Stimulated activated CD4-positive, alpha-beta T cell treated with anti-CD3 and anti-CD28 coated beads, Interleukin-15, amount 100 ng/mL, for 48 hours (primary cell): Measurements from ENCODE around the gene CTAG1B.
"Not testable (repeated sequence)": the region's sequence is repeated elsewhere in the genome, so short reads cannot be mapped to it uniquely, and the experiment has no call there.

Experiments
- DNase-seq, 2 donors: peaks; one replicate each; pipeline ENCODE4 v3.0.0-alpha.2; 2020; ENCODE audit warnings: low read depth in 2 of 2

The CTAG1B gene

DNA sequence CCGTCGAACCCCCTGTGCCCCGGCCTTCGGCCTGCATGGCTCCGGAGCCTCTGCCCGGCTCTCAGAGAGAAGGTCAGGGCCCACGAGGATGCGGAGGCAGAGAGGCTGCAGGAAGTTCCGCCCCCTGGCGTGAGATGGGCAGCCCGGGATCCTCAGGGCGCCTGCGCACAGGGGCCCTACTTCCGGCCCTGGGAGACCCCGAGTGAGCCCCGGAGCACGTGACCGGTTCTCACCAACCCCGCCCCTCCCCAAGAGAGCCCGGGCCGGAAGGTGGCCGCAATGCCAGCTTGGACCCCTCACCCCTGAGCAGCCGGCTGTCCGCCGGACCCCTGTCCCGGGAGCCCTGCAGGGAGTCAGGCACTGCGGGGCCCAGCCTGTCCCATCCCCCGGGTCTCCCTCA, at the start of gene CTAG1B:
Gene CTAG1B (minus strand): TSS at position 101 of the 400 bp plus-strand sequence. CDS start 64 bp downstream, at position 37.
- not testable (repeated sequence) for DNase-seq

DNA sequence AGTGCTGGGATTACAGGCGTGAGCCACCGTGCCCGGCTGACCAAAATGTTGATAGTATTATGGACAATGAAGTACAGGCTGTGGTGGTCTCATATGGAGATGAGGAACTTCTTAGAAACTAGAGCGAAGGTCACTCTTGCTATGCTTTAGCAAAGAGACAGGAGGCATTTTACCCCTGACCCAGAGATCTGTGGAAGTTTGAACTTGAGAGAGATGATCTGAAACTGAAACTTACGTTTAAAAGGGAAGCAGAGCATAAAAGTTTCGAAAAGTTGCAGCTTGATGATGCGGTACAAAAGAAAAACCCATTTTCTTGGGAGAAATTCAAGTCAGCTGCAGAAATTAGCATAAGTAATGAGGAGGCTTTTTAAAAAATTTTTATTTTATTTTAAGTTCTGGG, 42.8 kb upstream of the CTAG1B start:
- DNase-seq: no peak

DNA sequence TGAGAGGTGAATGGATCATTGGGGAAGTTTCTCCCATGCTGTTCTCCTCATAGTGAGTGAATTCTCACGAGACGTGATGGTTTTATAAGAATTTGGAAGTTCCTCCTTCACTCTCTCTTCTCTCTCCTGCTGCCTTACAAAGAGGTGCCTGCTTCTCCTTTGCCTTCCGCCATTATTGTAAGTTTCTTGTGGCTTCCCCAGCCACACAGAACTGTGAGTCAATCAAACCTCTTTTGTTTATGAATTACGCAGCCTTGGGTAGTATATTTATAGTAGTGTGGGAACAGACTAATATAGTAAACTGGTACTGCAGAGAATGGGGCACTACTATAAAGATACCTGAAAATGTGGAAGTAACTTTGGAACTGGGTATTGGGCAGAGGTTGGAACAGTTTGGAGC, 42.1 kb upstream of the CTAG1B start:
- DNase-seq: no peak

DNA sequence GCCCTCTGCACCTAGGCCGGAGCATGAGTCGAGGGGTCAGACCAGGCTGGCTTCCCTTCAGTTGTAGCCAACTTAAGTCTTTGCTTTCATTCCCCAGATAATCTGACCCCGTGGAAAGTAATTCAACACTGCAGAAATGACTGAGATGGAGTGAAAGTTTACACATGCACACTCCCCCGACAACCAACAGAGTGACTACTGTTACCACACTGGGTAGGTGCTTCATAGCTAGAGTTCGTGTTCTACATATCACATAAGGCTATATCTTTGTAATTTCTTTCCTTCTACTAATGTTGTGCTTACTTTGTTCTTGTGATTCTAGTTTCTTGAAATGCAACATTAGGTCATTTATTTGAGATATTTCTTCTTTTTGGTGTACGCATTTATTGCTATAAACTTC, 41.5 kb upstream of the CTAG1B start:
- no peak for DNase-seq

DNA sequence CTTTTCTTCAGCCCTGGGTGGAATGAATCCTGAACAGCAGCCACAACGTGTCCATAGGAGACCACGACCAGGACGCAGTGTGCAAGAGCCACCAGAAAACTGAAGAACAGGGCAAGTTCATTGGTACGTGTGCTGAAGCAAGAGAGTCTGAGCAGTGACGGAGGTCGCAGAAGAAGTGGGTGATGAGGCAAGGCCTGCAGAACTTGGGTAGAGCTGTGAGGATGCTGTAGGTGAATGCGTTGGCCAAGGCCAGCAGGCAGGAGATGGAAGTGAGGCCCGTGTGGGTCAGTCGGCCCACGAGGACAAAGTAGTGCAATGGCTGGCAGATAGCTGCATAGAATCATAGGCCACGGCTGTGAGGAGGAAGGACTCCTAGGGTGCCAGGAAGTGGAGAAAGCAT, 39.9 kb upstream of the CTAG1B start:
- no peak for DNase-seq

DNA sequence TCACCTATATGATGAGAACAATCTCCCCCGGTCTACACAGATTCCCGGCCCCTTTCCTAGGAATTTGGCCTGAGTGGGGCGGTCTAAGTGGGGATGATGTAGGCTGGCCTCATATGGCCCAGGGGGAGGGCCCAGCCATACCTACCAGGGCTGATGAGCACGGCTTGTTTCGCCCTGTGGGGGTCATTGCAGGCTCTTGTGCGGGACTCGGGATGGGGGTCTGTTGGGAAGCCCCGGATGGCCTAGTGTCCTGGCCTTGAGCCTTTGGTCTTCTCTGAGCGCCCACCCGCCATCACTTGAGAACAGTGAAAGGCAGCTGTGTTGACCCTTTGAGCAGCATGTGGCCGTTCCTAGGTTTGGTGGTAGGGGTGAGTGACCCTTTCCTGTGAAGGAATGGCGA, 39.1 kb upstream of the CTAG1B start:
- DNase-seq: no peak

DNA sequence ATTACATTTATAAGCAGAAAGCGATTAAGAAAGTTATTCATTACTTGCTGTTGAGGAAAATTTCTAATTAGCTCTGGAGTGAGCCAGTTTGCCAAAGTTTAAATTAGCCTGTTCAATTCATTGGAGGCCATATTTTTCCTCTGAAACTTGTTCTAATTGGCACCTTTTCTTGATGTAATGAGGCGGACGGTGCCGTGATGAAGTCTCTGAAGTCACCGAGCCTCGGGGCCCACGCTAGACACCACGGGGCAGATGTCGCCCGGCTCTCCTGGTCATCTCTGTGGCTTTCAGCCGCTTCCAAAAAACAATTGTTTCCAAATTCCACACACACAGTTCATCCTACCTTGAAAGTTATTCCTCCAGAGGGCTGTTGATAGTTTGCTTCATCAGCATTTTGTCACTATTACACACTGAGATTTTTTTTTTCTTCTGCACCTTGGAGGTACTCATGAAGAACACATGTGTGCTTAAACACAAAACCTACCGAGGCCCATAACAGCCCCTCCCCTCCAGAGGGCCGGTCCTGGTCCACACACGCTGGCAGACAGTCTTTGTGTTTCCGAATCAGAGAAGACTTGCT, 38.2 kb upstream of the CTAG1B start:
- no peak for DNase-seq

DNA sequence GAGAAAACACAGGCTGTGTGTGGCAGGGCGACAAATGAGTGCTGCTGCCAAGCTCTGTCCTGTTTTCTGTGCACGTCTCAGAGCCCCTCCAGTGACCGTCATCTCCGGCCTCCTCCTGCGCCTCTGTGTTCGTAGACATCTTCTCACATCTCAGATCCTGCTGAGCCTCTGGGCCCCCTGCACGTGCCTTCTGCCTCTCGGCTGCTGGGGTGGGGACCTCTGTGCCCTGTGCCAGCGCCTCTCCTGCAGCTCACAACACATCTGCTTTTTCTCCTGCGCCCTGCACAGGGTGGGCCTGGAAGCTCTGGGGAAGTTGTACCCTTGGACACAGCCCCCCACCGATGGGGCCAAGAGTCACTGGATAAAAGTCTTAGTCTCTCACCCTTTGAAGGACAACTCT, 36.7 kb upstream of the CTAG1B start:
- DNase-seq: no peak

DNA sequence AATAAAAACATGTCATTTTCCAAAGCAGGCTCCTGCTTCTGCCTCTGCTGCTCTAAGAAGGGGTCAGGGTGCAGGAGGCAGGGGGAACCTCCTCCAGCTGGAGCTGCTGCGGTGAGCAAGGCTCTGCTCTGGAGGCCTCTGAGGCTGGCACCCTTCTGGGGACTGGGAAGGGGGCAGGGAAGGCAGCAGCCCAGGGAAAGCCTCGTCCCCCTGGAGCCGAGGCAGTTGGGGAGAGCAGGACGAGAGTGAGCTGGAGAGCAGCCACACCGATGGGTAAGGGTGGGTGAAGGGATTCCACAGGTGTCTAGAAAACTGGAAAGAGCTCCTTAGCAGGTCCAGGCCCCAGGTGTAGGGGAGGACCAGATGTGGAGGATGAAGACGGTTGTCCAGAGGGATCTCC, 36.3 kb upstream of the CTAG1B start:
- no peak for DNase-seq

DNA sequence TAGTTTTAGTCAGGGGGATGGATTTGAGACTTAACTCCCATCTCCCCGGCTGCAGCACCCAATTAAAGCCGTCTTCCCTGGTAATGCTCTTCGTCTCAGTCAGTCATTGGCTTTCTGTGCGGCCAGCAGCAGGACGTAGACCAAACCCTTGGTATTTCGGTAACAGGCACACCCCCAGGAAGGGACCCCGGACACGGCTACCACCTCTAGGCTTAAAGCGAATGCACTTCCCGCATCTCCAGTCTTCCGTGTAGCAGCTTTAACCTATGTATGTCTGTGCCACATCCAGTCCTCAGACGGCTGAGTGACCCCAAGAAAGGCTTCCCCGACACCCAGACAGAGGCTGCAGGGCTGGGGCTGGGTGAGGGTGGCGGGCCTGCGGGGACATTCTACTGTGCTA, 35.8 kb upstream of the CTAG1B start:
- no peak for DNase-seq

DNA sequence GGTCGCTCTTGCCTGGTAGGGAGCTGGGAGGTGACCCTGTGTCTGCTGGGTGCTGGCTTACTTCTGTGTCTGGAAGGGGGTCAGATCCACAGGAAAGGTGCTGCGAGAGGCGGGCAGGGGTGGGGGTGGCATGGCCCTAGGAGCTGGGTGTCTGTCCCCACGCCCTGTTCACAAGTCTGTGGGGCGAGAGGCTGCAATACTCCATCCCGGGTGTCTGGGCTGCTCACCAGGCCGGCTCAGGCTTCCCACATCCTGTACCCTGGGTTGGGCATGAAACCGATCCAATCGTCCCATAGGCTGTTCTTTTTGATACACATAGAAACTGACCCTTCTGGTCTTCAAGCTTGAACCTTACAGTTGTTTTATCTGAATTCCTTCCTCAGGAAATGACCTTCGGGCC, 35.3 kb upstream of the CTAG1B start:
- no peak for DNase-seq

DNA sequence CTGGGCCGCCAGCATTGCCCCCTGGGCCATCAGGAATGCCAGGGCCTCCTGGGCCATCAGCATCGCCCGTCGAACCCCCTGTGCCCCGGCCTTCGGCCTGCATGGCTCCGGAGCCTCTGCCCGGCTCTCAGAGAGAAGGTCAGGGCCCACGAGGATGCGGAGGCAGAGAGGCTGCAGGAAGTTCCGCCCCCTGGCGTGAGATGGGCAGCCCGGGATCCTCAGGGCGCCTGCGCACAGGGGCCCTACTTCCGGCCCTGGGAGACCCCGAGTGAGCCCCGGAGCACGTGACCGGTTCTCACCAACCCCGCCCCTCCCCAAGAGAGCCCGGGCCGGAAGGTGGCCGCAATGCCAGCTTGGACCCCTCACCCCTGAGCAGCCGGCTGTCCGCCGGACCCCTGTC, 34.3 kb upstream of the CTAG1B start, which contains the start of gene CTAG2:
Gene CTAG2 (minus strand): TSS at position 167 of the 400 bp plus-strand sequence. CDS start 64 bp downstream, at position 103.
- not testable (repeated sequence) for DNase-seq

DNA sequence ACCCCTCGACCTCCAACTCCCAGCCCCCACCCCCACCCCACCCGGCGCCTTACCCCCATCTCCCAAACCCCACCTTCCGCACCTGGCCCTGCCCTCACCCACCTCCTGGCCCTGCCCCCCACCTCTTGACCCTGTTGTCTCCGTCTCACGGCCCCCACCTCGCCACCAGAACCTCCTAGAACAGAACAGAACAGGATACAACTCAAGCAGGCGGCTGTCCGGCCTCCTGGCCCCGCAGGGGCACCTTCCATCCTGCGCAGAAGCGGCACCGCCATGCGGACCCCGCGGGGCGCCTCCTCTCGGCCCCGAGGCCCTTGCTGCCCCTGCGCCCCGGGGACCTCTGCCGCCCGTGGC, 33.9 kb upstream of the CTAG1B start:
- no peak for DNase-seq

DNA sequence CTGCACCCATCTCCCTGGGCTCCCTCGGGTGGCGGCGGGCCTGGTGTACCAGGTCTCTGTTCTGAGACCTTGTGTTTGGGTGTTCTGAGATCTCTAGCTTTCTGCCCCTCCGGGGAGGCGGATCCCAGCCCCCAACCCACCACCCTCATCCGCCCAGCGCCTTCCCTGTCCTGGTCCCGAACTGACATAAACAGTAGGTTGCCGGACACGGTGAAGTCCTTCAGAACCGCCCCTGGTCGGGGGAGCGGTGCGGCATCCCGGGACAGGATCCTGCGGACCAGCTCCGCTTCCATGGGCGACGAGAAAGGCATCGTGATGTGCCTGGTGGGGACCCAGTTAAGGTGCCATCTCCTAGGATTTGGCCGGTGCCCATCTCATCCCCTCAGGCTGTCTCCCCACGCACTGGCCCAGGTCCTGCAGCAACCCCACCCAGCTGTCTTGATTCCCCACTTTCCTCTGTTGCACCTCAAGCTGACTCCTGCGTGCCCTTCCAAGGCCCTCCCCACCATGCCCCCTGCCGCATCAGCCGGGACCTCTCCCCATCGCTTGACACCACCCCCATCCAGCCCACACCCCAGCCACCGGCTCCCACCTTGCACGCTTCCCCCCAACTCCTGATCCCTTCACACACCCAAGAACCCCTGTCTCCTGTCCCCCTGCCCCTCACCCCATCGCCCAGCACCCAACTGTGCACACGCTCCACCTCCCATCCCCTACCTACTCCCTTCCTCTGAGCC, 33.4 kb upstream of the CTAG1B start:
- DNase-seq: no peak

DNA sequence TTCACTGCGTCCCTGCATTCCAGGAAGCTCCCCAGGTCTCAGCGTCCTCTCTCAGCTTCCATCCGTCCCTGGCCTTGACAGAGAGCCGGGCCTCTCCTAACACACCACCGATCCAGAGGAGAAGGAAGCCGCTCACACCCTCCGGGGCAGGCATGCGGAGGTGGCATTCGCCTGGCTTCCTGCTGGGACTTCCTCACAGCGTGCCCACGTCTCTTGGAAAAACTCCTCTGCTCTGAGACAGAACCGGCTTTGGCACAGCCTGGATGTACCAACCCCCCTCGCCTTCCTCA, 31.1 kb upstream of the CTAG1B start:
- no peak for DNase-seq

DNA sequence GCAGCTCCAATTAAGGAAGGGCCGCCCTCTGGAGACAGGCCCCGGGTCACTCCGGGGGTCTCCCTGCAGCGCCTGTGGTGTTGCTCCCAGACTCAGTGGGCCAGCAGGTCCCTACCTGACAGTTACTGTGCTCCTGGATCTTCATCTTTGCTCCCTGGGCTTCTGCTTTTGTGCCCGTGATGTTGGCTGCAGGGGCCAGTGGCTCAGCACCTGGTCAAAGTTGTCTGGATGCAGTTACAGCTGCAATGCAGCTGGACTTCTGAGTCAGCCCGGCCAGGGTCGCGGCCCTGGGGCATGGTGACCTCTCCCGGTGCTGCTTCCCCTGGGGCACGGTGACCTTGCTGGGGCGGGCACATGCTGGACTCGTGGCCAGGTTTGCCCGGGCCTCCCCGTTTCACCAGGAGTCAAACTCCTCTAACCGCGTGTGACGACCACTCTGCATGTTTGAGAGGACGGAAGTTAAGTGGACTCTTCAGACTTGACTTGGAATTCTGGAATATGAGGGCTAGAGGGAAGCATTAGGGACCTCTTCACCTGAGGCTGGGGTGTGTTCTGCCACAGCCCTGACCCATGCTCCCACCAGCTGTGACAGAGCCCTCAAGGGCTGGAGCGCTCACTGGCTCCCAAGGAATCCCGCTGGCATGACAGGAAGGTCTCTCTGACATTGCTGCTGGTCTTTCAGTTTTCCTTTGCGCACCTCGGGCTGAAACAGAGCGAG, 30.6 kb upstream of the CTAG1B start:
- DNase-seq: no peak

DNA sequence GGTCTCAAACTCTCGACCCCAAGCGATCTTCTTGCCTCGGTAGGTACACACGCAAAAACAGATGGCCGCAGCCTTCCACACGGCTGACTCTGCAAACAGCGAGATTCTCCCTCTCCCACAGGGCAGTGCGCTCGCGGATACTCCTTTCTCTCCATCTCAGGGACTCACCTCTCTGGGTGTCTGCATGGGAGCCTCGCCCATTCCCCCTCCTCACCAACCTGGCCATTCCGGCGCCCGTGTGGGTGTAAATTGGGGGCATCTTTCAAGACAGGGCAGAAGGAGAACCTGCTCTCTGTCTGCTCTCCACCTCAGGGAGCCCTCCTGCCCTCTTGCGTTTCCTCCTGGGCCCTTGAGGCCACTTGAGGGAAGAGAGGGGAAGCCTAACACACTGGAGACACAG, 29.8 kb upstream of the CTAG1B start:
- DNase-seq: no peak

DNA sequence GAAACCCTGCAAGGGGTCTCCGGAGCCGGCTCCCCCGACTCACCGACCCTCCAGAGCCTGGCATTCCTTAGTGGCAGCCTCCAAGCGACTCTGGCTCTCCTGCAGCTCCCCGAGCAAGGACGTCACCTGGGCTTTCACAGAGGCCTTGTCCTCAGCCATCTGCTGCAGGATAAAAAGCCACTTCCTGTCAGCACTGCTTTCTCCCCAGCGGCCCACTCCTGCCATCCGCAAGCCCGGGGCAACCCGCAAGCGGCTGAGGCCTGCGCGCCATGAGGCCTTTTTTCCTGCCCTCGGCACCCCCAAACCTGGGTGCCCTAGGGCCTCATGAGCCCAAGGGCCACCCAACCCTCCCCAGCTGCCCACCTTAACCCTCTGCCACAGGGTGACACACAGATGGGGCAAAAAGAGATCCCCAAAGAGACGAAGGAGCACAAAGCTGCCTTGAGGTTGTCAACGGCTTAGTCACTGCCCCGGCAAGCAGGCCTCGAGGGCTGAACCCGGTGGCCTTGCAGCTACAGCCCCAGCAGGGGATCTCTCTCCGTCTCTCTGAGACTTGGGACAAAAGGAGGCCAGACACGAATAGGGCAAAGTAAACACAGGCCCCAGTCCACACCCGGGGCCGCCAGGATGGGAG, 26.8 kb upstream of the CTAG1B start:
- DNase-seq: not testable (repeated sequence)

DNA sequence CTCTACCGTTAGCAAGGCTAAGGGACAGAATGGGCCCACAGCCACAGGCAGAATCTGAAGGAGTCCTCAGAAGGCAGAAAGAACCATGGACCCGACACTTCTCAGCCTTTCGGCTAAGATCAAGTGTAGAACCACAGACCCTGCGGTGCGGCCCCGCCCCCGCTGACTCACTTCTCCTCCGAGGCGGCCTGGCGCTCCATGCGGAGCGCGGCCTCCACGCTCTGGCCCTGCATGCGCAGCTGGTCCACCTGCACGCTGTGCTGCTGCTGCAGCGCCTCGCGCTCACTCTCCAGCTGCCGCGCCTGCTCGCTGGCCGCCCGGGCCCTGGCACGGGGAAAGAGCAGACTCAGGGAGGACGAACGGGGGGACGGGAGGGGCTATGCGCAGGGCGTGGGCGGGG, 24.6 kb upstream of the CTAG1B start:
- not testable (repeated sequence) for DNase-seq

DNA sequence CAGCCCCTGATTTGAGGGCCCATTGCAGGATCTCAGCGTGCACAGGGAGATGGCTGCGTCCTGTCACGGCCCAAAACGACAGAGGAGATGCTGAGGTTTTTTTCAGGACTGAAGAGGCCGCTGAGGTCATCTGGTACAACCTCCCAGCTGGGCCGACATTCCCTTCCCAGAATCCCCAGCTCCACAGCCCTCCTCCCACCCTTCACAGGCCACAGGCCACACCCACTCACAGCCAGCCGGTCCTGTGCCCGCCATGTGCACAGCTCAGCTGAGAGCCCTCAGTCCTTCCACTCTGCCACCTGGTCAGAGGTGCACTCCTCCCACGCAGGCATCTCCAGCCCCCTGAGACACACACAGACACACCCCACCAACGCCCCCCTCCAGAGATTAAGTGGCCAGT, 22.7 kb upstream of the CTAG1B start:
- DNase-seq: not testable (repeated sequence)

DNA sequence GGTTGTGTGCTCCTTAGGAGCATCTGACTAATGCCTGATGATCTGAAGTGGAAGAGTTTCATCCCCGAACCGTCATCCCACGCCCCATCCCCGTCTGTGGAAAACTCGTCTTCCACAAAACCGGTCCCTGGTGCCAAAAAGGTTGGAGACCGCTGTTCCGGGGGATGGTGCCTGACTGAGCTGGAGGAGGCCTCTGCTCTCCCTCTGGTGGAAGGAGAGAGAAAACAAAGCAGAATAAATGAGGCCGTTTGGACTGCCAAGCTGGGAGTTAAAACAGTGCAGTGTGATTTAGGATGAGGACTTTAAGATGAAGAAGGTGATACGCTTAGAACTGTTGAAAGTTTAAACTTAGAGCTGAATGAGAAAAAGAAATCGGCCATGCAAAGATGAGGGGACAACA, 14.6 kb upstream of the CTAG1B start:
- DNase-seq: not testable (repeated sequence)

DNA sequence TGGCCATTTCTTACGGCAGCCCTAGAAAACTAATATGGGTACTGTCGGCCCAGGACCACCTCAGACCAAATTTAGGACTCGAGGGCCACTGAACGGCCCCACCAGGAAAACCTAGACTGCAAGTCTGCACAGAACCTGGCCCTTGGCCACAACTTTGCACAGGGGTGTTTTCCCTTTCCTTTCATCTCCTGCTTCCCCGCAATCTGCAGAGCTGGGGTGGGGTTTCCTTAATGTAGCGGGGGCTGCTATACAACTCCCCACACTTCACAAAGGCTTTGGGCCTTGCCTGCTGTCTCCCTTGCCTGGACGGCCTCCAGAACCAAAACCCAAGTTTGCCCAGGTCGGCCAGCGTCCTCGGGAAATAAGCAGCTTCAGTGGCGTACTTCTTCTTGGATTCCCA, 11.9 kb upstream of the CTAG1B start:
- DNase-seq: not testable (repeated sequence)

DNA sequence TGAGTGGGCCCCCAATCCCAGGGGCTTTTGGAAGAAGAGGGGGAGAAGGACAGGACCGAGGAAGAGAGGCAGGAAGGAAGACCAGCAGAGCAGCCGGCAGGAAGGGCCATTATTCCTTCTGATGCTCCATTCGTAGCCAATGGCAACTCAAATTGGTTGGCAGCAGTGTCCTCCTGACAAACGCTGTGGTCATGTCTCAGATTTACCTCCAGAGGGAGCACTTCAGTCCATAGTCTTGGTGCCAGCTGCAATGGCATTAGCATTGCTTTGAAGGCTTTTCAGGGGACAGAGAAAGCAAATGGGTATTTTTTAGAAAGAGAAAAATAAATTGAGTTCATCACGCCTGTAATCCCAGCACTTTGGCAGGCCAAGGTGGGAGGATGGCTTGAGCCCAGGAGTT, 9.9 kb upstream of the CTAG1B start:
- not testable (repeated sequence) for DNase-seq
